GM21786 (cell line): Measurements from ENCODE around the gene OCA2.
"Not testable (repeated sequence)": the region's sequence is repeated elsewhere in the genome, so short reads cannot be mapped to it uniquely, and the experiment has no call there.

Source experiments
- ATAC-seq: cut with Tn5 transposase; IDR thresholded peaks from one replicate; pipeline ENCODE4 v1.9.1; 2021; ENCODE audit not compliant: unreplicated experiment

OCA2 gene

DNA sequence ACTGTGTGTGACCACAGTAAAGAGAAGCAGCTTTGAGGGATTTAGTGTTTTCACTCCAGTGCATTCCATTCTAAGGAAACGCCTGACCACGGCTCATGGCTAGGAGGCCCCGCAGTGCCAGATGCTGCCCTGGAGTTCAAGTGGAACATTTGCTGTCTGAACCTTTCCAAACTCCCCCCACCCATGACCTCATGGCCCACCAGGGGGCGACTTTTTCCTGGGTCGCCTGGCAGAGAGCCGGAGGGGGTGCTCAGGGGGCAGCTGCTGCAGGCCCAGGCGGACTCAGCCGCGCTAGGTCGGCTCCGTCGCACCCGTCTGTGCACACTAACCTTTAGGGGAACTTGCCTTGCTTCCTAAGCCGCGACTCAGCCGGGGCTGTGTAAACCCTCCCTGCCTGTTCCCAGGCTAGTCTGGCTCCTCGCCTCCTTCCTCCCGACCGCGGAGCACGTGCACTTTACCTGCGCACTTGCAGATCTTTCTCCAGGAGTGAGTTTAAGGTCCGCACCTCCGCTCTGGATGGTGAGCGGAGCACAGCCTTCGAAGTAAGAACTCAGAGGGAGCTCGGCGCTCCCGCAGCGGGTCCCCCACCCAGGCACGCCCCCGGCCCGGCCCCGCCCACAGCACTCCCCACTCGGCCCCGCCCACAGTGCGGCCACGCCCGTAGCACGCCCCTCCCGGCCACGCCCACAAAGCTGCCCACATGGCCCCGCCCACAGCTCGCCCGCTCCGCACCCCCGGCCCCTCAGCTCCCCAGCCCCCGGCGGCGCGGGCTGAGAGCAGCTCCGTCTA is at the start of gene OCA2:
Gene OCA2, minus strand, starts transcription at position 550 of the 789 bp plus-strand sequence. CDS start 17,441 bp downstream, outside the sequence.
- no peak for ATAC-seq

DNA sequence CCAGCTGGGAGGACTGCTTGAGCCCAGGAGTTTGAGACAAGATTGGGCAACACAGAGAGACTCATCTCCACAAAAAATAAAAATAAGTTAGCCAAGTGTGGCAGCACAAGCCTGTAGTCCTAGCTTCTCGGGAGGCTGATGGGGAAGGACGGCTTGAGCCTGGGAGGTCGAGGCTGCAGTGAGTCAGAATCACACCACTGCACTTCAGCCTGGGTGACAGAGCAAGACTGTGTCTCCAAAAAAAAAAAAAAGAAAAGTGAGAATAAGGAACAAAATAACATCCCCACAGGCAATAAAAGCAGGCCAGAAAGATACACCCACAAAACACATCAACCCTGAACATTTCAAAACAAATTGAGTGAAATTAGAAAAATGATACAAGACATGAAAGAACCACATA is 48.7 kb upstream of the OCA2 start:
- ATAC-seq = no peak

DNA sequence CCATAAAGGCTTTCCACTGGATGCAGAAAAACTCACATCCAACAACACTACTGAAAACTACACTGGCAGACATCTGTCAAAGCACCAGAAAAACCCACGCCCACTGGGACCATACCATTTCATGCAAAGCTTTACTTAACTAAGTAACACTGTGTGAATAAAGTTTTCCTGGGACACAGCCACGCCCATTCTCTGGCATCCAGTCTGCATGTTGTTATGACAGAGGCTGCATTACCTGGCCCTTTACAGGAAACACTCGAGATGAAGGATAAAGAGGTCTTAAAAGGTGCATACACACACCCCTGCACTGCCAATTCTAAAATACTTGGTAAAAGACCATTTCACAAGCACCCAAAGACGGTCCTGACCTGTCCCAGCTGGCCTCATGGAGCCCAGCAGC is 46.3 kb upstream of the OCA2 start:
- ATAC-seq = not testable (repeated sequence)

DNA sequence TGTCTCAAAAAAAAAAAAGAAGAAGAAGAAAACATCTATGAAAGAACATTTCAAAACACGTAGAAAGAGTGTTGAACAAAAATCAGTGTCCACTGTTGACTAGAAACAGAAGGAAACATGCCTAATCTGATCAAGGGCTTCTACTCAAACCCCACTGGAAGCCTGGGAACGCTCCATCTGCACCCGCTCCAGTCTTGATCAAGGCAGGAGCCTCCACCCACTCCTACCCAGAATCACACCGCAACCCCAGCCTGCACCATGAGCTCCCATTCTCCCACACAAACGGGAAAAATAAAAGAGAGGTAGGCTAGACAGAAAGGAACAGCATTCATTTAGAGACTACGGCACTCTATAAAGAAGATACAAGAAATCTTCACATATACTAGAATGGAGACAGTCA is 40.9 kb upstream of the OCA2 start:
- ATAC-seq = no peak

DNA sequence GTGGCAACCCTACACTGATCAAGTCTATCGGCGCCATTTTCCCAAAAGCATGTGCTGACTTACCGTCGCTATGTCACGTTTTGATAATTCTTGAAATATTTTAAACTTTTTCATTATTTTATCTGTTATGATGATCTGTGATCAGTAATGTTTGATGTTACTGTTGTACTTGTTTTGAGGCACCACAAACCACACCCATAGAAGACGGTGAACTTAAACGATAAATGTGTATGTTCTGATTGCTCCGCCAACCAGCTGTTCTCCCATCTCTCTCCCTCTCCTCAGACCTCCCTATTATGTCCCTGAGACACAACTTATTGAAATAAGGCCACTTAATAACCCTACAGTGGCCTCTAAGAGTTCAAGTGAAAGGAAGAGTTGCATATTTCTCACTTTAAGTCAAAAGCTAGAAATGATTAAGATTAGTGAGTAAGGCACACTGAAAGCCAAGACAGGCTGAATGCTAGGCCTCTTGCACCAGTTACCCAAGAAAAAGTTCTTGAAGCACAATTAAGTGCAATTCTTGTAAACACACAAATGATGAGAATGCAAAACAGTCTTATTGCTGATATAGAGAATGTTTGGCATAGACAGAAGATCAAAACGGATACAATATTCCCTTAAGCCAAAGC is 38.4 kb upstream of the OCA2 start:
- ATAC-seq = not testable (repeated sequence)

DNA sequence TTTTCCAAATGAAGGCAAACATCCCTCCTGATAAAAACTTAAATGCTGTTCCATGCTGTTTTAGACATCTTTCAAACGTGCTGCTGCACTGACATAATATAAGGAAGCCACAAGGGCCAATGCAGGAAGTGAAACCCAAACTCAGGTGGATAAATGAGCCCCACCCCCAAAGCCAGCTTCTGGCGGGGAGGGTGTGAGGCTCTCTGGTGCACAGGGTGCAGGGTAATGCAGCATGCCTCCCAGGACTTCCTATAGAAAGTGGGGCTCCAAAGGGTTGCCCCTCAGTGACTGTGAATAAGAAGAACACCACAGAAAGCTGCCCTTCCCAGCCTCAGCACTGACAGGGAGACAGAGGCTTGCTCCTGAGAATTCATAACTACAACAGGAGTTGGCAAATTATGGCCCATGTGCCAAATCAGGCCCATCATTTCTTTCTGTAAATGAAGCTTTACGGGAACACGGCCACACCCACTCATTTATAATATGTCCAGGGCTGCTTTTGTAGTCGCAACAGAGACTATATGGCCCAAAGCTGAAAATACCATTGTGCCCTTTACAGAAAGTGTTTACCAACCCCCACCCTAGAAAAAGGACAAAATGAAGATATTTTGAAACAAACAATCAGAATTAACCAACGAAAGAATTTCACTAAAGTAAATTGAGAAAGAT is 37.3 kb upstream of the OCA2 start:
- ATAC-seq = peak; percentile 98

DNA sequence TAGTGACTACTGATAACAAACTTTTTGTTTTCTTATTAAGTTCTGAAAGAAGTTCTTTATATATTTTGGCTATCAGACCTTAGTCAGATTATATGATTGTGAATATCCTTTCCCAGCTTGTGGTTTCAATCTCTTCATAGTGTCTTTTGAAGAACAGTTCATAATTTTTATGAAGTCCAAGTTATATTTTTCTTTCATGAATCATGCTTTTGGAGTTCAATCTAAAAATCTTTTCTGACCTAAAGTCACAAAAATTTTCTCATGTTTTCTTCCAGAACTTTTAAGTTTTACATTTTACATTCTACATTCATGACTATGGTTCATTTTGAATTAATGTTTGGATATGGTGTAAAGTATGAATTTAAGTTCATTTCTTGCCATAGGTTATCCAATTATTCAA is 34.2 kb upstream of the OCA2 start:
- no peak for ATAC-seq

DNA sequence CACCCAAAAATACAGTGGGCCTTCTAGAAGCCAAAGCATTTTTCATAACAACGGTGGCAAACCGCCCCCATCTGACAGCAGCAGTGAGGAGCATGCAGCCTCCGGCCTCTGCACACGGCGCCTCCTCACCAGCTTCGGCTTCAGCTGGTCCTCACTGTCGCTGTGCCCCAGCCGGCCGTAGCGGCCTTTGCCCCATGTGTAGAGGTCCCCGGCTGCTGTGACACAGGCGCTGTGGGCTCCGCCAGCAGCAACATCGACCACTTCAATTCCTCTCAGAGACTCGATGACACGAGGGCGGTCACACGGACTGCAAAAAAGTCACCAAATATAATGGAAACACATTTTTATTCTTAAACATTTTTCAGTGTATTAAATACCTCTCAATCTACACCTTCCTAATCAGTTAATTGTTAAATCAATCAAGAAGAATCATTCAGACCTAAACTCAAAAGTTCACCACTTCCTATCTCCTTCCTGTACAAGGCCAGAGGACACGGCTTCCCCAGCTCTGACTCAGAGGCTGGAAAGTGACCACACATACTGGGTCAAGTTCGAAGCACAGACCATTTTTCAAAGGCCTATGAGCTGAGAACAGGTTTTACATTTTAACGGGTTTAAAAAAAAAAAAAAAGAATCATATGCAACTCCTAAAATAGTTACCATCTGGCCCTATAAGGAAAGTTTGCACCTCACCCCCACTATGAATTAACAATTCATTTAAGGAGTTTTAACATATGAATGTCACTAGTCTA is 33.6 kb upstream of the OCA2 start:
- ATAC-seq = no peak

DNA sequence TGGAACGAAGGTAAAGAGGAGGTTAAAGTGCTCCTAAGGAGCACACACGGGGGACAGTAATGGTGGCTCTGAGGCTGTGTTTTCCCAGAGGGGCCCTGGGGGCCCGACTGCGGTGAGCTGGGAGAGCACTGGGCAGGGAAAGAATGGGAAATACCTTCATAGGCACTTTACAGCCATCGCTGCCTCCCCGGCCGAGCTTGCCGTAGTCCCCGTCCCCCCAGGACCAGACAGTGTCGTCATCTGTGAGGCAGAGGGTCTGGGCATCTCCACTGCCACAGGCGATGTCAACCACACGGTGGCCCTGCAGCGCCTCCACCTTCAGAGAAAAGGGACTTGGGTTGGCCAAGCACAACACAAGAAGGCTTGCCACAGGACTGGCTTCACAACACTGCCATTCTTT is 32.8 kb upstream of the OCA2 start:
- no peak for ATAC-seq

DNA sequence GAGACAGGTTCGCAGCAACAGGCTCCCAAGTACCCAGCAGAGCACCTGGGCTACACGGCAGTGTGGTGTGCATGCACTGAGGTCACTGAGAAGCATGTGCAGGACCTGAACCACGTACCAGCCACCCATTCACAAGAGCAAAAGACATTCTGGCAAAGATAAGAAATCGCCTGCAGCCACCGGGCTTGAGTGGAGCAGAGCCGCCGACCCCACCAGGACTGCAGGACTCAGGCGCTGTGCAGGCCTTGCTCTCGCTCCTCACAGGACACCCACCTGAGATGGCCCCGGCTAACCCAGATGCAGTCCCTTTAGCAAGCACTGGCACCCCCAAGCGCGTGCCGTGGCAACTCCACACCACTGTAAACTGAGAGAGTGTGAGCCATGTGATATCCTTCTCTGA is 32.3 kb upstream of the OCA2 start:
- no peak for ATAC-seq

DNA sequence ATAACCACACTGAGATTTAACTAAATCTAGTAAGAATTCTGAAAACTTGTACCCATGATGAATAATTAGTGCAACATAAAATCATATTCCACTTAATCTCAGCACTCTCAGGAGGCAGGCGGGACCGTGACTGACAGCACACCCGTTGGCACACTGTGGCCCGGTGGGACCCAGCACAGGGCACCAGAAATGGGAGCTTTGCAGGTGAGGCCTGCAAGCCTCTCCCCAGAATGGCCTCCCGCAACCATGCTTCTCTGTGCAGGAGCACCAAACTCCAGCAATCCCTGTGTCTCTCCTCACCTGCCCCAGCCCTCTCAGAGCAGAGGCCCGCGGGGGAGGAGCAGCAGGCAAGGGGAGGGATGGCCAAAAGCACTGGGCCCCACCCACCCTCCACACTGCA is 31.5 kb upstream of the OCA2 start:
- no peak for ATAC-seq

DNA sequence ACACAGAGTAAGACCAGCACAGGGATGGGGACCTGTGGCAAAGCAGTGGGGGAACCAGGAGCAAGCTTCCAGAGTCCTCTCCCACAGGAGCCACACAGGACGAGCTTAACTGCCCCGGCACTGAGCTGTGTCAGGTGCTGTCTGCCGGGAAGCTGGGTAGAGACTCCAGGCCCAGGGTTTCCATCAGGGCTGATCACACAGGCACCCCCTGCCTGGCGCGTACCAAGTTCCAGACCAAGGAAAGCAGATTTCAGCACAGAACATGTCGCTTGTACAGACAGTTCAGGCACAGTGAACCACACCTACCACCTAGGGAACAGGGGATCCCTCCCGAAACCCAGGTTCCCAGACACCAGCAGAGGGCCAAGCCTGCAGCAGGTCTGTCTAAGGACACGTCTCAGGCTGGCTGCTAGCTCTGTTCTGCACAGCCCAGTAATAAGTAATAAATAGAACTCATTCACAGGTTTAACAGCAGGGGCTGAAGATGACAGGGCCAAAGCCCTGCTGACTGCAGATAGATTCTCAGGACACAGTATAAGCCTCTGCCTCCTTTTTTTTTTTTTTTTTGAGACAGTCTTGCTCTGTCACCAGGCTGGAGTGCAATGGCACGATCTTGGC is 30.2 kb upstream of the OCA2 start:
- ATAC-seq = no peak

DNA sequence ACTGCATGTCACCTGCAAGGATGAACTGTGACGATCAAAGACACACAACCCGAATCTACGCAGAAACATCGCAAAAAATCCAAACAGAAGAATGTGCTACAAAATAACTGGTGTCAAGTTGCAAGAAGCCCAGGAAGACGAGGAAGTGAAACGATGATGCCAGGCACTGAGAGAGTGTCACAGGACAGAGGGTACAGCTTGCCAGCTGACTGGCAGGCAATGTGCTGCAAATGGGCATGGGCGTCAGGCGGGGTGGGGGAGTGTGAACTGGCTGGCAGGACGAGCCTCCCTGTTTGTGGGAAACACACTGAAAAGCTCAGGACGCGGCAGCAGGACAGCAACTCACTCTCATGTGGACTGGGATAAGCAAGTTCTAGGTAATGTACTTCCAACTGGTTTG is 28.9 kb upstream of the OCA2 start:
- no peak for ATAC-seq

DNA sequence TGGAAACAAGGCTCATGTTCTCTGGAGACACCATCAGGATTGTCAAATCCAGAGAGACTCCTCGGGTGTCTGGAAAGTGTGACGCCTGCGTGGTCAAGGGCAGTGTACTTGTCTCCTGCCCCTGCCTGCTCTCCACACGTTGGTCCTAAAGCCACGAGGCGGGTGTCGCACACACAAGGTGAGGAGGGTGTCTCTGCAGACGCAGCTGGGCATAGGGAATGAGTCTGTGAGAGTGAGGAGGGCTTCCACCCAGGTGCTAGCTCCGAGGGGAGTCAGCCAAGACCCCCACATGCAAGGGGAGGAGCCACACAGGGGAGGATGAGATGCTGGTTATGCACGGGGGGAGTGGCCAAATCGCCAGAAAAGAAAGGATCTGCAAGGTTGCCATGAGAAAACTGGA is 27.9 kb upstream of the OCA2 start:
- ATAC-seq = no peak

DNA sequence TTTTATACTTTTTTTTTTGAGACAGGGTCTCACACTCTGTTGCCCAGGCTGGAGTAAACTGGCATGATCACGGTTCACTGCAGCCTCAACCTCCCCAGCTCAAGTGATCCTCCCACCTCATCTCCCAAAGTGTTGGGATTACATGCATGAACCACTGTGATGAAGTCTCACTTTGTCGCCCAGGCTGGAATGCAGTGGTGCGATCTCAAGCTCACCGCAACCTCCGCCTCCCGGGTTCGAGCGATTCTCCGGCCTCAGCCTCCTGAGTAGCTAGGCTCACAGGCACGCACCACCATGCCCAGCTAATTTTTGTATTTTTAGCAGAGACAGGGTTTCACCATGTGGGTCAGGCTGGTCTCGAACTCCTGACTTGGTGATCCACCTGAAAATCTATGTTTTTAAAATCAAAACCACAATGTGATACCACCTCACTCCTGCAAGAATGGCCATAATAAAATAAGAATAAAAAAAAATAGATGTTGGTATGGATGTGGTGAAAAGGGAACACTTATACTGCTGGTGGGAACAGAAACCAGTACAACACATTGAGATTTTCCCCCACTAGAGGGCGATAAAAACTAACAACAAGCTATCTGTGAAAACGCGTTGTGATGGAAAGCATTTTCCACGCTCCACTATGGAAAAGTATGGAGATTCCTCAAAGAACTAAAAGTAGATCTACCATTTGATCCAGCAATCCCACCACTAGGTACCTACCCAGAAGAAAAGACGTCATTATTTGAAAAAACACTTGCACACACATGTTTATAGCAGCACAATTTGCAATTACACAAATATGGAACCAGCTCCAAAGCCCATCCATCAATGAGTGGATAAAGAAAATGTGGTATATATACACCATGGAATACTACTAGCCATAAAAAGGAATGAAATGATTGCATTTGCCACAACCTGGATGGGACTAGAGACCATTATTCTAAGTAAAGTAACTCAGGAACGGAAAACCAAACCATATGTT is 26.8 kb upstream of the OCA2 start:
- no peak for ATAC-seq

DNA sequence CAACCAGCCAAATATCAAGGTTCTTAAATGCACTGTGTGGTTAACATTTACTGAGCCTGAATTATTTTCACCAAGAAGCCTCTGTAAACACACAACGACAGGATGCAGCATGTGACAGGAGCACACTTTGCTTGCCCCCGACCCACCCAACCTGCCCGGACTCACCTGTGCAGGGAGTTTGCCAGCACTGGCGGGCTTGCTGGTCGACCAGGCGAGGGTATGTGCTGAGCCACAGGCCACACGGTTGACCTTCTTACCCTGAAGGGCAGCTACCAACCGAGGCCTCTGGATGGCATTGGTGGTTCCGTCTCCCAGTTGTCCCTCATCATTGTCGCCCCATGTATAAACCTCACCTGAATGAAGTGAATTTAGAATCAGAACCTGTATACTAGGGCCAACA is 25.7 kb upstream of the OCA2 start:
- ATAC-seq = no peak

DNA sequence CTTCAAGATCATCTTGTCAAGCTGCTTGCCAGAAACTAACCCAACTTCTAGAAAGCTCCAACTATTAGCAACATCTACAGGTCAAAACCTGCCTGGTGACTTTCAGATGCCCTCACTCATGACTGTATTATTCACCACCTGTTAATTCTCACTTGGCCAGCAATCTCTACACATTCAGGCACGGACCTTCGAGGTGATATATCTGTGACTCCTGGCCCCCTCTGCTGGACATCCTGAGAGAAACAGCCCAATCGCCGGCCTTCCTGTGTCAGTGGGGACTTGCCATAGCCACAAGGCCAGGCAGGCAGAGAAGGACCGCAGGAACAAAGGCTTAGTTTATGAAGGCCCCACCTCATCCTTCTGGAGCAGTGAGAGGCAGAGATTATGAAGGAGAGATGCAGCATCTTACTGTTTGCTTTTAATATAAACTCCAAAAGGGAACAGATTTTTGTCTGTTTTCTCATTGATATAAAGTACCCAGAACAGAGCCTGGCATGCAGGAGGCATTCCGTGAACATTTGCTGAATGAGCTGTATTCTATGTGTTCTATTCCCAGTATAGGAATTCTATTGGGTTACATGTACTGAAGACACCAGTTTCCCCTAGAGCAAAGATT is 24.4 kb upstream of the OCA2 start:
- ATAC-seq = peak; percentile 48

DNA sequence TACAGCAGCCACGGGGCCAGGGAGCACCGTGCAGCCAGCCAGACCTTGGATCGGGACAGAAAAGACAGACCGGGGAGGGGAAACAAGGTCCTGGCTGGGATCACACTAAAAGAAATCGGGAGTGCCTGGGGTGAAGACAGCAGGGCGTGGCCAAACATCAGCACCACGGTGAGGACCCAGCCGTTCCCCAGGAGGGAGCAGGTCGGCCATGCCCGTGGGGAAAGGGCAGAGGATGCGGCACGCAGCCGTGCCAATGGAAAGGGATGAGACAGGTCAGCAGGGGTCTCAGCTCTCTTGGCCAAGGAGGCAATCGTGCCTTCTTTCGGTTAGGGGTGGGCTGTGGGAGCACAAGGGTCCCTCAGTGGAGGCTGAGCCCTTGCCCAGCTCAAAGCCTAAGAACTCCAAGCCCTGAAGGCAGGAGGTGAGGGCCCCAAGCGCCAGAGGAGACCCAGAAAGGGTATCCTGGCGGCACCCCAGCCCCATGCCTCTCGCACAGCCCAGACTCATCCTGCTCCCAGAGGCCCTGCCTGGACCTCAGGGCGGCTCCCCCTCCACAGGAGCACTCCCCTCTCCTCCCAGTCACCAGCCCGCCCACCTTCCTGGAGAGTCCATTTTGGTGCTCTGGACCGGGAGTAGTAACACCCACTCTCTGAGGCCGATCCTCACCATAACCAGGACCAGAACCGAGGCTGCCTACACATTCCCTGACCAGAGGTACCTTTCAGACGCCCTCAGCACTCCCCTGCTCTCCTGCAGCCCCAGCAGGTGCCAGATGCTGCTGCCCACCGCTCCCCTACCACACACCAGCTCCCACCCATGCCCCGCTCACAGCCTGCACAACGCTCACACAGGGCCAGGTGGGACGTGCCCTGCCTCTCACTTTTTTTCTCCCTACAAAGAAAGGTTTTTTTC is 23.2 kb upstream of the OCA2 start:
- ATAC-seq = no peak
